Ascending aorta (tissue), 2 donors: ENCODE results near the gene CUL2. TPM values are rescaled to one million over a fixed set of nuclear protein-coding genes. Genes with fewer than 3 reads are reported as not detected.
"Not testable (repeated sequence)": the region's sequence is repeated elsewhere in the genome, so short reads cannot be mapped to it uniquely, and the experiment has no call there.

Source experiments
- DNase-seq, 2 donors: peaks; one replicate each; pipeline ENCODE4 v3.0.0-alpha.2; 2019; ENCODE audit warnings: low spot score in 2 of 2
- H3K27ac ChIP-seq, 2 donors: fragments of 200-600 bp; sonication (generic); one replicate each; pipeline ENCODE4 v1.5.1; 2016 to 2017; ENCODE audit warnings: mild to moderate bottlenecking in 1 of 2
- H3K27me3 ChIP-seq: fragments of 200-600 bp; sonication (generic); one replicate; pipeline ENCODE4 v1.5.1; 2017
- H3K36me3 ChIP-seq, 2 donors: fragments of 200-600 bp; sonication (generic); one replicate each; pipeline ENCODE4 v1.5.1; 2016
- H3K4me1 ChIP-seq, 2 donors: fragments of 200-600 bp; sonication (generic); one replicate each; pipeline ENCODE4 v1.5.1; 2016 to 2017; ENCODE audit warnings: mild to moderate bottlenecking in 1 of 2
- H3K4me3 ChIP-seq, 2 donors: fragments of 200-600 bp; sonication (generic); one replicate each; pipeline ENCODE4 v1.5.1; 2016 to 2017; ENCODE audit warnings: mild to moderate bottlenecking in 1 of 2
- H3K9me3 ChIP-seq, 2 donors: fragments of 200-600 bp; sonication (generic); one replicate each; pipeline ENCODE4 v1.5.1; 2016
- intact Hi-C: fragments of 100-400 bp; cut with DNase I; formaldehyde crosslinking; loops from one replicate; pipeline ENCODE4 v1.15.1; 2023
- total RNA-seq: library from RNA; depleted of rRNA; stranded (reverse); fragments of >200 nt; gene quantifications from one replicate; pipeline ENCODE4 v1.1.0, GENCODE V29; 2016
- TF ChIP-seq, protein P1 (sequence below), 3 experiments: fragments of 200-600 bp in 2 of 3; fragments of 450-650 bp in 1 of 3; sonication (generic) in 2 of 3; IDR thresholded peaks; one replicate each; pipeline ENCODE4 v1.5.1; 2016 to 2019; ENCODE audit warnings: antibody characterized with exemption in 3 of 3, mild to moderate bottlenecking in 1 of 3, moderate library complexity in 1 of 3

Gene CUL2
- total RNA-seq, 1 donor from 2014 or later, result 9.7 TPM

DNA sequence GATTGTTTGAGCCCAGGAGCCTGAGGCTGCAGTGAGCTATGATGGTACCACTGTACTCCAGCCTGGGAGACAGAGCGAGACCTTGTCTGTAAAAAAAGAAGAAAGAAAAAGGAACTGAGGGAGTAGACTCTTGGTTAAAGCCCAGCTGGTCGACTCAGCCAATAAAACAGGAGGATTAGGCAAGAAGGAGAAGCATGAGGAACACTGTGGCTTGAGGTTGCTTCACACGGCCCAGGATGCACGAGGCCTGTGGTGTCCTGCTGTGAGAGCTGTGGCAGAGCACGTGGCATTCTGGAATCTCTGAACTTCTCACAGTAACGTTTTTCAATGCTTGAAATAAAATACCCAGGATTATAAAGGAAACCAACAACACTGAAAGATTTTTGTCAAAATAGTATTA lies 93.3 kb downstream of the CUL2 start:
- TF ChIP-seq, protein P1, sequence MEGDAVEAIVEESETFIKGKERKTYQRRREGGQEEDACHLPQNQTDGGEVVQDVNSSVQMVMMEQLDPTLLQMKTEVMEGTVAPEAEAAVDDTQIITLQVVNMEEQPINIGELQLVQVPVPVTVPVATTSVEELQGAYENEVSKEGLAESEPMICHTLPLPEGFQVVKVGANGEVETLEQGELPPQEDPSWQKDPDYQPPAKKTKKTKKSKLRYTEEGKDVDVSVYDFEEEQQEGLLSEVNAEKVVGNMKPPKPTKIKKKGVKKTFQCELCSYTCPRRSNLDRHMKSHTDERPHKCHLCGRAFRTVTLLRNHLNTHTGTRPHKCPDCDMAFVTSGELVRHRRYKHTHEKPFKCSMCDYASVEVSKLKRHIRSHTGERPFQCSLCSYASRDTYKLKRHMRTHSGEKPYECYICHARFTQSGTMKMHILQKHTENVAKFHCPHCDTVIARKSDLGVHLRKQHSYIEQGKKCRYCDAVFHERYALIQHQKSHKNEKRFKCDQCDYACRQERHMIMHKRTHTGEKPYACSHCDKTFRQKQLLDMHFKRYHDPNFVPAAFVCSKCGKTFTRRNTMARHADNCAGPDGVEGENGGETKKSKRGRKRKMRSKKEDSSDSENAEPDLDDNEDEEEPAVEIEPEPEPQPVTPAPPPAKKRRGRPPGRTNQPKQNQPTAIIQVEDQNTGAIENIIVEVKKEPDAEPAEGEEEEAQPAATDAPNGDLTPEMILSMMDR (IDR thresholded peaks at IDR 0.05), result no peak
- Histone ChIP-seq H3K4me1 (no peaks in the 10 kb centered on the region), H3K27me3 (no peaks in the 10 kb centered on the region), H3K4me3 (no peak overlapping the region), H3K9me3 (no peaks in the 10 kb centered on the region), H3K27ac (no peak overlapping the region), H3K36me3 (no peaks in the 10 kb centered on the region)
- intact Hi-C loops, result no loop called here
- peak; percentile 10 to 69 for DNase-seq

DNA sequence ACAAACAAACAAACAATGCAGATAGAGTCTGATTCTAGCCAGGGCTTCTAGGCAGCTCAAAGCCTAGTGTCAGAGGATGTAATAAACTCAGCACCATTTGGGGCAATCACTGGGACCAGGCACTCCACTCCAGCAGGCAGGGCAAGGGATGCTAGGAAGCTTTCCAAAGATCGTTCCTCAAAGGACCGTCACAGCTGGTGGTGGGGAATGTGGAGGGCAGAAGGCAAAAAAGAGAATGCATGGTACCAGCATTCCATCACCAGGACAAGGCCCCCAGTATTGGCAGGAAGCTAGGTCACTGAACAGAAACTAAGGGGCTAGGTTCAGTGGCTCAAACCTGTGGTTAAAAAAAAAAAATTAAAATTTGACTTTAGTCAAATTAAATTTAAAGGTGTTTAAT lies 94.2 kb downstream of the CUL2 start:
- Histone ChIP-seq H3K27me3 (no peaks in the 10 kb centered on the region), H3K4me1 (no peaks in the 10 kb centered on the region), H3K9me3 (no peaks in the 10 kb centered on the region), H3K27ac (no peak overlapping the region), H3K36me3 (no peaks in the 10 kb centered on the region), H3K4me3 (no peak overlapping the region)
- TF ChIP-seq, protein P1 (IDR thresholded peaks at IDR 0.05), result no peak
- no peak for DNase-seq
- intact Hi-C loops, result no loop called here

DNA sequence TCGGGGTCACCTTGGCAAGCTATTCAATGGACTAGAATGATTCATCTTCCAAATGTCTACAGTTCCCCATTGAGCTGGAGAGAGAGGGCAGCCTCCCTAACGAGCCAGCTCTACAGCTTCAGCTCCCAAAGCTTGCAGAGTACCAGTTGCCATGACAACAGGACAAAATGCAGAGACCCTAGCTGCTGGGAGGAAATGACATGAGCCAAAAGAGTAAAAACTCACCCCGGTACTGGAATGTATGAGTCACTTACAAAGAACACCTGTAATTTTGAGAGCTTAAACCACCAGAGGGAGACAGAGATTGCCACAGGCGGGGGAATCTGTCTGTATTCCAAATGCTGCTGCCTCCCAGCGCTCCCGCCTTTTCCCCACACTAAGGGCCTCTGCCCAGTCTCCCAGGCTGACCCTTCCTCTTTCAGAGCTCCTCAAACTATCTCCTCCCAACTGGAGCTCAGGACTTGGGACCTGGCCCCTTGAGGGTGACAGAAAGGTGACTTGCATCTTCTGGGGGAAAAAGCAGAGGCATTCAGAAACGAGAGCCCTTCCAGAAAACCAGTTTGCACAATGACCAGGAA lies 95.5 kb downstream of the CUL2 start:
- intact Hi-C loops, result no loop called here
- H3K27ac ChIP-seq, result no peak overlapping the region
- TF ChIP-seq, protein P1 (IDR thresholded peaks at IDR 0.05), result peak in 2 of 3 experiments; percentile 8 to 44

DNA sequence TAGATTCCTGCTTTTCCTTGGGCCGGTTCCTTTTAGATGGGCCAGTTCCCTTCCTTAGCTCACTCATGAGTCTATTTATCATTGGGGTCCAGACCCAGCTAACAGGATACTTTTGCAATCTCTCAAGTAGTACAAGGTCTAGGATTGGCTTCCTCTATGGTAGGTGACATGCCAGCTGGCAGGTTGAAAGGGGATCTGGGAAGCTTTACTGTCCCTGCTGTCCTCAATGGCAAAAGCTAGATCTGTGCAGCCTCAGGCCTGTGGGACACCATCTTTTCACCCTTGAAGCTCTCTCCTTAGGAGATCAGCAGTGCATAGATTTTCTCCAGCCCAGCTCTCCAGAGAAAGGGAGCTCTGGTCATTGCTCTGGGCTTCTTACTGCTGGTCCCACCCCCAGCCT lies 96.4 kb downstream of the CUL2 start:
- intact Hi-C loops, result no loop called here
- Histone ChIP-seq H3K36me3 (no peaks in the 10 kb centered on the region), H3K27ac (no peak overlapping the region), H3K4me1 (no peaks in the 10 kb centered on the region), H3K27me3 (no peaks in the 10 kb centered on the region), H3K9me3 (no peaks in the 10 kb centered on the region), H3K4me3 (no peak overlapping the region)
- TF ChIP-seq, protein P1 (IDR thresholded peaks at IDR 0.05), result no peak
- DNase-seq, result no peak

More for the DNA sequence above, 95.5 kb downstream of the CUL2 start:
- no peak for DNase-seq
- Histone ChIP-seq H3K4me1 (no peaks in the 10 kb centered on the region), H3K4me3 (no peak overlapping the region), H3K27me3 (no peaks in the 10 kb centered on the region), H3K36me3 (no peaks in the 10 kb centered on the region), H3K9me3 (no peaks in the 10 kb centered on the region)

DNA sequence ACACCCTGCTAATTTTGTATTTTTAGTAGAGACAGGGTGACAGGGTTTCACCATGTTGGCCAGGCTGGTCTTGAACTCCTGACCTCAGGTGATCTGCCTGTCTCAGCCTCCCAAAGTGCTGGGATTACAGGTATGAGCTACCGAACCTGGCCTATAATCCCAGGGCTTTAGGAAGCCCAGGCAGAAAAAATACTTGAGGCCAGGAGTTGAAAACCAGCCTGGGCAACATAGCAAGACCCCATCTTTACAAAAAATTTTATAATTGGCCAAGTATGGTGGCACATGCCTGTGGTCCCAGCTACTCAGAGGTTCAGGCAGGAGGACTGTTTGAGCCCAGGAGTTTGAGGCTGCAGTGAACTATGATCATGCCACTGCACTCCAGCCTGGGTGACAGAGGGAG lies 99.0 kb downstream of the CUL2 start:
- H3K27ac ChIP-seq, H3K4me1 ChIP-seq, H3K9me3 ChIP-seq, intact Hi-C loops, DNase-seq, H3K36me3 ChIP-seq, H3K27me3 ChIP-seq, H3K4me3 ChIP-seq: not testable (repeated sequence)

DNA sequence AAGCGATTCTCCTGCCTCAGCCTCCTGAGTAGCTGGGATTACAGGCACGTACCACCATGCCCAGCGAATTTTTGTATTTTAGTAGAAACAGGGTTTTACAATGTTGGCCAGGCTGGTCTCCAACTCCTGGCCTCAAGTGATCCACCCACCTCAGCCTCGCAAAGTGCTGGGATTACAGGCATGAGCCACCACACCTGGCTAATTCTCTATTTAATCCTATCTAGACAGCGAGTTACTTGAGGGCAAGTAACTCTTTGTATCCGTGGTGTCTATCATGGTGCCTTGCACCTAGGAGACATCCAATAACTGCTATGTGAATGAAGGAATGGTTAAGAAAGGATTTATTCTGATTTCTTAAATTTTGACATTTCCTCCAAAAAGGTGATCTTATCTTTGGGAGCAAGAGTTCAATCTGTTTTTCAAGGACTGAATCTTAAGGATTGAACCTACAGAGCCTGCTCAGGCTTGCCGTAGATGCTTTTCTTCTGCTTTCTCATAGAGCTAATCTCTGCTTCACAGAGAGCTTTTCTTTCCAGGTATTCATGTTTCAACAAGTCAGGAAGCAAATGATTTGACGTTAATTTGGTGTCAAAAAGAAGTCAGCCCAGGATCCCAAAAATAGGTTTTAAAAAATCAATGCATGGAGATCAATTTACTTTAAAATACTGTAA lies 101.6 kb downstream of the CUL2 start:
- TF ChIP-seq, protein P1 (IDR thresholded peaks at IDR 0.05), result no peak
- intact Hi-C loops, result no loop called here

More for the DNA sequence above, 101.6 kb downstream of the CUL2 start:
- H3K27ac ChIP-seq, result no peak overlapping the region
- peaks cover 9 to 20% of the 10 kb centered on the region in 2 donors for H3K9me3 ChIP-seq
- DNase-seq, result peak in 1 of 2 donors; percentile 2
- H3K4me1 ChIP-seq, result no peaks in the 10 kb centered on the region
- H3K27me3 ChIP-seq, result no peaks in the 10 kb centered on the region
- no peak overlapping the region for H3K4me3 ChIP-seq
- H3K36me3 ChIP-seq, result no peaks in the 10 kb centered on the region
